Prostate gland (tissue), 2 donors: Measurements from ENCODE around the gene NSMCE1.

Source experiments
- CTCF ChIP-seq, 4 experiments: fragments of 200-600 bp in 2 of 4; fragments of 450-650 bp in 2 of 4; sonication (generic) in 2 of 4; IDR thresholded peaks; 1 replicate in 3 of 4; 2 replicates in 1 of 4; pipeline ENCODE4 v1.5.1; 2016 to 2019; ENCODE audit warnings: antibody characterized with exemption in 4 of 4, mild to moderate bottlenecking in 2 of 4, moderate library complexity in 2 of 4
- POLR2A ChIP-seq: fragments of 450-650 bp; IDR thresholded peaks from one replicate; pipeline ENCODE4 v1.6.1; 2016; ENCODE audit warnings: antibody characterized with exemption, mild to moderate bottlenecking
- POLR2AphosphoS5 ChIP-seq: sonication (generic); formaldehyde crosslinking; IDR thresholded peaks from one replicate; pipeline ENCODE4 v1.6.1; 2017; ENCODE audit warnings: antibody characterized with exemption

GRCh38 chr16:27198451-27199234 is 69.9 kb downstream of the NSMCE1 start:
- TF ChIP-seq CTCF (IDR thresholded peaks at IDR 0.05) (no peak), POLR2A (no peak), POLR2AphosphoS5 (no peak)
